Liver (tissue), 3 donors: Measurements from ENCODE around the gene SKOR1.

Source experiments
- EGR1 ChIP-seq, 2 donors: IDR thresholded peaks; 2 replicates each; pipeline ENCODE4 v1.6.1; 2016 to 2018; ENCODE audit warnings: antibody characterized with exemption in 2 of 2, low read depth in 2 of 2
- FOXA1 ChIP-seq: IDR thresholded peaks from 2 replicates; pipeline ENCODE4 v1.6.1; 2016; ENCODE audit warnings: antibody characterized with exemption
- HNF4G ChIP-seq: IDR thresholded peaks from 2 replicates; pipeline ENCODE4 v1.6.1; 2016; ENCODE audit warnings: antibody characterized with exemption
- RXRA ChIP-seq, 2 donors: IDR thresholded peaks; 2 replicates each; pipeline ENCODE4 v1.6.1; 2017 to 2018; ENCODE audit warnings: antibody characterized with exemption in 2 of 2, mild to moderate bottlenecking in 1 of 2
- SP1 ChIP-seq: IDR thresholded peaks from 2 replicates; pipeline ENCODE4 v1.6.1; 2018; ENCODE audit warnings: antibody characterized with exemption, mild to moderate bottlenecking
- TAF1 ChIP-seq: conservative IDR thresholded peaks from 2 replicates; pipeline ENCODE4 v1.6.1; 2016; ENCODE audit warnings: antibody characterized with exemption, mild to moderate bottlenecking
- TF ChIP-seq, protein P1 (sequence below): fragments of 150-350 bp; IDR thresholded peaks from 2 replicates; pipeline ENCODE4 v1.5.1; 2017; ENCODE audit warnings: improper control_type of control experiment, low read depth, low read length; ENCODE audit not compliant: missing input control
- TF ChIP-seq, protein P2 (sequence below): IDR thresholded peaks from 2 replicates; pipeline ENCODE4 v1.6.1; 2016; ENCODE audit warnings: antibody characterized with exemption
- TF ChIP-seq, protein P3 (sequence below): IDR thresholded peaks from 2 replicates; pipeline ENCODE4 v1.6.1; 2016; ENCODE audit warnings: antibody characterized with exemption, mild to moderate bottlenecking
- donor health status: healthy.
- donor health status: healthy.

DNA sequence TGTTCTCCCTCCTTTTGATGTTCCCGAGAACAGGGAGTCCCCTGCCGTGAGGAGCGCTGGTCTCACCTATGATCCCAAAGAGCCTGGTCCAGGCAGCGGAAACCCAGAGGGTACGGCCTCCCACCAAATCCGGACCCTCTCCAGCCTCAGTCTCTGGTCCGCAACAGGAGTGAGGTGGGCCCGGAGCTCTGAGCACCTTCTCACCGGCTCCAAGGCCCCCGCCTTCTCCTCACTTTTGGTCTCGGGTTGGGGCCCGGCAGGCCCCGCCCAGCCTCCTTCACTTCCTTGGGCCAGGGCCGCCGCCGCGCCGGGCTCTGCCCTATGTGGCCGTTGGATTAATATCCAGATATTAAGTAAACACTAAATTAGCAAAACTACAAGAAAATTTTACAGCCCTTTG lies 5.7 kb upstream of the SKOR1 start:
- TF ChIP-seq, protein P1, sequence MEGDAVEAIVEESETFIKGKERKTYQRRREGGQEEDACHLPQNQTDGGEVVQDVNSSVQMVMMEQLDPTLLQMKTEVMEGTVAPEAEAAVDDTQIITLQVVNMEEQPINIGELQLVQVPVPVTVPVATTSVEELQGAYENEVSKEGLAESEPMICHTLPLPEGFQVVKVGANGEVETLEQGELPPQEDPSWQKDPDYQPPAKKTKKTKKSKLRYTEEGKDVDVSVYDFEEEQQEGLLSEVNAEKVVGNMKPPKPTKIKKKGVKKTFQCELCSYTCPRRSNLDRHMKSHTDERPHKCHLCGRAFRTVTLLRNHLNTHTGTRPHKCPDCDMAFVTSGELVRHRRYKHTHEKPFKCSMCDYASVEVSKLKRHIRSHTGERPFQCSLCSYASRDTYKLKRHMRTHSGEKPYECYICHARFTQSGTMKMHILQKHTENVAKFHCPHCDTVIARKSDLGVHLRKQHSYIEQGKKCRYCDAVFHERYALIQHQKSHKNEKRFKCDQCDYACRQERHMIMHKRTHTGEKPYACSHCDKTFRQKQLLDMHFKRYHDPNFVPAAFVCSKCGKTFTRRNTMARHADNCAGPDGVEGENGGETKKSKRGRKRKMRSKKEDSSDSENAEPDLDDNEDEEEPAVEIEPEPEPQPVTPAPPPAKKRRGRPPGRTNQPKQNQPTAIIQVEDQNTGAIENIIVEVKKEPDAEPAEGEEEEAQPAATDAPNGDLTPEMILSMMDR: no peak
- no peak for TF ChIP-seq SP1
- no peak for TF ChIP-seq RXRA (IDR thresholded peaks at IDR 0.05)
- TF ChIP-seq FOXA1: no peak
- TF ChIP-seq, protein P2, sequence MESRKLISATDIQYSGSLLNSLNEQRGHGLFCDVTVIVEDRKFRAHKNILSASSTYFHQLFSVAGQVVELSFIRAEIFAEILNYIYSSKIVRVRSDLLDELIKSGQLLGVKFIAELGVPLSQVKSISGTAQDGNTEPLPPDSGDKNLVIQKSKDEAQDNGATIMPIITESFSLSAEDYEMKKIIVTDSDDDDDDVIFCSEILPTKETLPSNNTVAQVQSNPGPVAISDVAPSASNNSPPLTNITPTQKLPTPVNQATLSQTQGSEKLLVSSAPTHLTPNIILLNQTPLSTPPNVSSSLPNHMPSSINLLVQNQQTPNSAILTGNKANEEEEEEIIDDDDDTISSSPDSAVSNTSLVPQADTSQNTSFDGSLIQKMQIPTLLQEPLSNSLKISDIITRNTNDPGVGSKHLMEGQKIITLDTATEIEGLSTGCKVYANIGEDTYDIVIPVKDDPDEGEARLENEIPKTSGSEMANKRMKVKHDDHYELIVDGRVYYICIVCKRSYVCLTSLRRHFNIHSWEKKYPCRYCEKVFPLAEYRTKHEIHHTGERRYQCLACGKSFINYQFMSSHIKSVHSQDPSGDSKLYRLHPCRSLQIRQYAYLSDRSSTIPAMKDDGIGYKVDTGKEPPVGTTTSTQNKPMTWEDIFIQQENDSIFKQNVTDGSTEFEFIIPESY: no peak
- no peak for TF ChIP-seq HNF4G
- no peak for TF ChIP-seq EGR1 (IDR thresholded peaks at IDR 0.05; ENCODE audit: low read depth in 2 of 2)
- TF ChIP-seq, protein P3, sequence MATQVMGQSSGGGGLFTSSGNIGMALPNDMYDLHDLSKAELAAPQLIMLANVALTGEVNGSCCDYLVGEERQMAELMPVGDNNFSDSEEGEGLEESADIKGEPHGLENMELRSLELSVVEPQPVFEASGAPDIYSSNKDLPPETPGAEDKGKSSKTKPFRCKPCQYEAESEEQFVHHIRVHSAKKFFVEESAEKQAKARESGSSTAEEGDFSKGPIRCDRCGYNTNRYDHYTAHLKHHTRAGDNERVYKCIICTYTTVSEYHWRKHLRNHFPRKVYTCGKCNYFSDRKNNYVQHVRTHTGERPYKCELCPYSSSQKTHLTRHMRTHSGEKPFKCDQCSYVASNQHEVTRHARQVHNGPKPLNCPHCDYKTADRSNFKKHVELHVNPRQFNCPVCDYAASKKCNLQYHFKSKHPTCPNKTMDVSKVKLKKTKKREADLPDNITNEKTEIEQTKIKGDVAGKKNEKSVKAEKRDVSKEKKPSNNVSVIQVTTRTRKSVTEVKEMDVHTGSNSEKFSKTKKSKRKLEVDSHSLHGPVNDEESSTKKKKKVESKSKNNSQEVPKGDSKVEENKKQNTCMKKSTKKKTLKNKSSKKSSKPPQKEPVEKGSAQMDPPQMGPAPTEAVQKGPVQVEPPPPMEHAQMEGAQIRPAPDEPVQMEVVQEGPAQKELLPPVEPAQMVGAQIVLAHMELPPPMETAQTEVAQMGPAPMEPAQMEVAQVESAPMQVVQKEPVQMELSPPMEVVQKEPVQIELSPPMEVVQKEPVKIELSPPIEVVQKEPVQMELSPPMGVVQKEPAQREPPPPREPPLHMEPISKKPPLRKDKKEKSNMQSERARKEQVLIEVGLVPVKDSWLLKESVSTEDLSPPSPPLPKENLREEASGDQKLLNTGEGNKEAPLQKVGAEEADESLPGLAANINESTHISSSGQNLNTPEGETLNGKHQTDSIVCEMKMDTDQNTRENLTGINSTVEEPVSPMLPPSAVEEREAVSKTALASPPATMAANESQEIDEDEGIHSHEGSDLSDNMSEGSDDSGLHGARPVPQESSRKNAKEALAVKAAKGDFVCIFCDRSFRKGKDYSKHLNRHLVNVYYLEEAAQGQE: no peak
- TF ChIP-seq TAF1: no peak
